GM19452 (cell line): Measurements from ENCODE around the gene ST3GAL5.
"Not testable (repeated sequence)": the region's sequence is repeated elsewhere in the genome, so short reads cannot be mapped to it uniquely, and the experiment has no call there.

Experiments used
- ATAC-seq: cut with Tn5 transposase; IDR thresholded peaks from one replicate; pipeline ENCODE4 v1.9.1; 2021; ENCODE audit not compliant: unreplicated experiment

The ST3GAL5 gene

GRCh38 chr2:85840091-85840490 is 48.7 kb downstream of the ST3GAL5 start:
- ATAC-seq = no peak

GRCh38 chr2:85839461-85839860 is 49.3 kb downstream of the ST3GAL5 start:
- no peak for ATAC-seq

- ATAC-seq = no peak
Observed at GRCh38 chr2:85838641-85839040, 50.1 kb downstream of the ST3GAL5 start.

- ATAC-seq = no peak
Observed at GRCh38 chr2:85838181-85838580, 50.6 kb downstream of the ST3GAL5 start.

DNA sequence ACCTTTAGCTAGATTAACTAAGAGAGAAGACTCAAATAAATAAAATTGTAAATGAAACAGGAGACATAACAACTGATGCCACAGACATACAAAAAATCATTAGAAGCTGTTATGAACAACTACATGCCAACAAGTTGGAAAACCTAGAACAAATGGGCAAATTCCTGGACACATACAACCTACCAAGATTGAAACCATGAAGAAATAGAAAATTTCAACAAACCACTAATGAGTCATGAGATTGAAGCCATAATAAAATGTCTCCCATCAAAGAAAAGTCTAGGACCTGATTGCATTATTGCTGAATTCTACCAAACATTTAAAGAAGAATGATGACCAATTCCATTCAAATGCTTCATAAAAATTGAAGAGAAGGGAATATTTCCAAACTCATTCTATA is 54.3 kb downstream of the ST3GAL5 start:
- no peak for ATAC-seq

DNA sequence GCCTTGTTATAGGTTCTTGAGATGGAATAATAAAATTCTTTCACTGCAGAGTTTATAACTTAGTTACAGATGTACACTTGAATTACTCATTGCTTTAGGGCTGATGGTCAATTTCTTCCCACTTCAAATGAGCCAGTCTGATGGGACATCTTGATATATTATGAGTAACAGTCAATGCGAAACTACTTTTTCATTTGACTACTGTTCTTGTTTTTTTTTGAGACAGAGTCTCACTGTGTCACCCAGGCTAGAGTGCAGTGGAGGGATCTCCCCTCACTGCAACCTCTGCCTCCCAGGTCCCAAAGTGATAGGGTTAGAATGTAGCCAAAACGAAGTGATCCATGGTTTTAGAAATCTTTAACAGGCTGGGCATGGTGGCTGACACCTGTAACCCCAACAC is 57.1 kb downstream of the ST3GAL5 start:
- ATAC-seq = no peak

DNA sequence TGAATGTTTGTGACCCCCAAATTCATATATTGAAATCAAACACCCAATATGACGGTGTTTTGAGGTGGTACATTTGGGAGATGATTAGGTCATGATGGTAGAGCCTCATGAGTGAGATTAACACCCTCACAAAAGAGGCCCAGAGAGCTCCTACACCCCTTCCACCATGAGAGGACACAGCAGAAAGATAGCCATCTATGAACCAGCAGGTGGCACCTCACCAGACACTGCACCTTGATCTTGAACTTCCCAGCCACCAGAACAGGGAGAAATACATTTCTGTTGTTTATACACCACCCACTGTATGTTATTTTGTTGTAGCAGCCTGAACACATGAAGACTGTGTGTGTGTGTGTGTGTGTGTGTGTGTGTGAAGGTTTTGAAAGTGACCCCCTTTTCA is 58.1 kb downstream of the ST3GAL5 start:
- ATAC-seq = no peak

GRCh38 chr2:85829394-85829793 is 59.4 kb downstream of the ST3GAL5 start:
- ATAC-seq = not testable (repeated sequence)

DNA sequence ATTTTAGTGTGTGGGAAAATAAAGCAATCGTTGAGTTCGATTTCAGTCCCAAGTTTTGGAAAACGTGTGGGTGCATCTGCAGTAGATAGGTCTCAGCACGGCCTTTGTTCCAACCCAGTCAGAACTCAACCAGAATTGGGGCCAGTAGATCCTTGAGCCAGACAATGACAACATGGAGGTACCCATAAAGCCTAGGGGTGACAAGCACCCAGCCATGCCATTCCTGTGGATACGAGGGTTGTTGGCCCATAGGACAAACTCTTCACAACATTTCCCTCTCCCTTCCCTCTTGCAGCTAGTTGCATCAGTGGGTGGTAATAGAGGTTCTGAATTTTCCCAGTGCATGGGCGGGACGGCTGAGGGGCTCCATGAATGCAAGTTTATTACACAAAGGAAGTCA is 60.1 kb downstream of the ST3GAL5 start:
- ATAC-seq = no peak

GRCh38 chr2:85827879-85828569 is 60.8 kb downstream of the ST3GAL5 start:
- ATAC-seq = no peak

DNA sequence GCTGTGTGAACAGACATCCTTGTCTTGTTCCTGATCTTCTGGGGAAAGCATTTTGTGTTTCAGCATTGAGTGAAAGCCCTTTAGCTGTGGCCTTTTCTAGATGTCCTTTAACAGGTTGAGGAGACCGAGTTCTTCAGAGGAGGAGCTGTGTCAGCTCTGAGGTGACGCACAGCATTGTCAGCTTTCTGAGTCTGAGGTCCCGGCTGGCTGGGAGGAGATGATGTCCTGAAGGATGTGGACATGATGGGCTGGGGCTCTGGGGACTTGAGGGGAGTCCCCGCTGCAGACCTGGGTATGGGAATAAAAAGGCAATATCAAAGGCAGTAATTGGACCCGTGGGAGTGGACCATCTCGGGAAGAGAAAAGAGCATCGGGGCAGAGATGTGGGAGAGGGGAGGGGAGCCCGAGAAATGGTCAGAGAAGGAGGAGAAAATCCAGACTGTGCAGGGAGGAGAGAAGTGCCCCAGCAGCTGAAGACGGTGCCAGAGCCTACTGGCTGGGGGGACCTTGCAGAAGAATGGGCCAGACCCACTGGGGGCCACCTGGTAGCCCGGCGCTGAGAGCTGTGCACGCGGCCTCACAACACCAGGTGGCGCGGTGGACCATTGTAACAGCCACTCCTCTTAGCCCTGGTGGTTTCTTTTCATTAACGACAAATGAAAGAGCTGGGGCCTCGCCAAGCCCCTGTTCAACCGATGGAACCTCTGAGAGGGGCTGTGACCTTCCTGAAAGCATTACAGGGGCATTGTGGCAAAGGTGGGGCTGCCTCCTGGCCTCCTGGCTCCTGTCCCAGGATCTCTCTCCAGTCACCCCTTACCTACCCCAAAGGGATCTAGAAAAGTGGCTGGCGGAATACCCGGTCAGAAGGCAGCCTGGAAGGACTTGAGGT is 61.6 kb downstream of the ST3GAL5 start:
- ATAC-seq = peak; percentile 72

GRCh38 chr2:85823951-85824350 is 64.8 kb downstream of the ST3GAL5 start:
- ATAC-seq = no peak

- ATAC-seq = no peak
Observed at GRCh38 chr2:85822766-85823165, 66.0 kb downstream of the ST3GAL5 start.

DNA sequence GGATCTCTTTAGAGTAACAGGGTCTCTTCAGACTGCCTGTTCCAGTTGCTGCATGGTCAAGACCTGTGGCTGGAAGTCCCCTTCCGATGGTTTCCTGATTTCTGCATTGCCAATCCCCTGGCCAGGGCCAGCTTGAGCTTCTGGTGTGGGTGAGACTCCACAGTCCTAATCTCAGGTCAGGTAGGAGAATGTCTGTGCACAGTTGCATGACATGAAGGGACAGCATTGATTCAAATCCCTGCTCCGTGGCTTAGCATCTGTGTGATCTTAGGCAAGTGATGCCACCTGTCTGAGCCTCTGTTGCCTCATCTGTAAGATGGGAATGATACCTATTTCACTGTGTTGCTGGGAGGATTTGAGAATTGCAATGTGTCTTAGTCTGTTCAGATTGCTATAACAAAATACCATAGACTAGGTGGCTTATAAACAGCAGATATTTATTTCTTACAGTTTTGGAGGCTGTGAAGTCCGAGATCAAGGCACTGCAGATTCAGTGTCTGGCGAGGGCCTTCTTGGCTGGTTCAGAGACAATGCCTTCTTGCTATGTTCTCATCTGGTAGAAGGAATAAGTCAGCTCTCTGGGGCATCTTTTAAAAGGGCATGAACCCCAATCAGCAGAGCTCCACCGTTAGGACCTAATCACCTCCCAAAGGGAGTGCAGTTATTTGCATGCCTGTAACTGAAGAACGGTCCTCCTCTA is 68.8 kb downstream of the ST3GAL5 start:
- no peak for ATAC-seq

DNA sequence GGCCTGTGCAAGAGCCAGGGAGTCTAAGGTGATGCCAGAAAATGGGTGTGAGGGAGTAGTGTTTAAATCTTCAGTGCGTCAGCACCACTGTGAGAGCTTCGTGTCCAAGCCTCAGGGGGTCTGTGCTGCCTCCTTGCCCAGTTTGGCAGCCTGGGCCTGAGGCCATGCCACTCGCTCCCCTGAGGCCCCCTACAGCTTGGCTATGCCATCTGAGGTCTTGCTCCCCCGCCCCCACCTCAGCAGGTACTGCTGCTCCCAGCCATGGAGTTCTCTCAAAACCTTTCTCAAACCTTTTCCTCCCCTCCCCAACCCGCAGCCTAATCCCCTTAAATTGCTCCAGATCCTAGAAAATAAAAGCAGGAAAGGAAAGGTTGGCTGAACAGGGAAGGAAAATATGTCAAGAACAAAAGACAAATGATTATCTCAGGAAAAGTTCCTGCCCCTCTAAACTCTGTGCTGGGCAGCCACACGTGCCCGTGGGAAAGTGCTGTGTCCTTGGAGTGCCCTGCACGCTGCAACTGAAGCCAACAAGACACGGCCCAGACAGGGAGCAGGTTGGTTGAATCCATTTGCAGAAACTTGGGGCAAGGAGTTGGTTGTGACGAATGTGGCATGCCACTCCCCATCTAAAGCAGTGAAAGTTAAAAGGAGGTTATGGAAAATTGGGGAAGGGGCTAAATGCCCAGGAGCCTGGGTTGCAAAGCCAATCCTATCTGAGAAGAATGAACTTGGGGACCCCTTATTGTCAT is 73.8 kb downstream of the ST3GAL5 start:
- no peak for ATAC-seq

GRCh38 chr2:85813982-85814801 is 74.6 kb downstream of the ST3GAL5 start:
- no peak for ATAC-seq

DNA sequence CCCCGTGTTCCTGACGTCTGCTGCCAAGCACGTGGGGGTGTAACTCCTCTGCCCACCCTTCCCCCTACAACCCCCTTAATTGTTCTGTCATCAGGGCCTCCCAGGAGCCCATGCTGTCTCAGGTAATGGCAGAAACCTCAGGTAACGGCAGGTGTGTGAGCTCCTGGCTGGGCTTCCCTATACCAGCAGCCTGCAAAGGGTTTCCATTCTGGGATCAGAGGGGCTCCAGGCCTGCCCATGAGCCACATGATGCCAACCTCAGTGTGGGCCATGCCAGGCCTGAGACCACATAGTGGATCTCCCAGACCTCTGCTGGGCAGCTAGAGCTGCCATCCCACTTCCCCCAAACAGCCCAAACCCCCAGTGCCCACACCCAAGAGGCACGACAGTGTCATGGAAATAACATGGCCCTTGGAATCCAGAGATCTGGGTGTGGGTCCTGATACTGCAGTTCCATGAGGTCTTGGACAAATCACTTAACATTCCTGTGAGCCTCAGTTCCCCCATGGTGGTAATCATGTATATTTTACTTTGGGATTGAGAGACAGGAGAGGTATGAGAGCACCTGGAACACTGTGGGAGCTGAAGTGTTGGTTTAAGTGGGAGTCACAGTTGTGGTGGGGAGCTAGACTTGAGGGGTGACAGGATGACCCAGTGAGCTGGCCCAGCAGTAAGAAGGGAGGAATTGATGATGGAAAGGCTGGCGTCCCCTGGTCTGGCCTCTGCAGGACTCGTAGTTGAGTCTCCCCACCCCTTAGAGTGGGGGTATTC is 75.4 kb downstream of the ST3GAL5 start:
- ATAC-seq = no peak

- no peak for ATAC-seq
Observed at GRCh38 chr2:85812094-85812735, 76.6 kb downstream of the ST3GAL5 start.
